GM21737 (cell line): Measurements from ENCODE around the gene YTHDF1.
"Not testable (repeated sequence)": the region's sequence is repeated elsewhere in the genome, so short reads cannot be mapped to it uniquely, and the experiment has no call there.

Experiments
- ATAC-seq: cut with Tn5 transposase; IDR thresholded peaks from one replicate; pipeline ENCODE4 v1.9.1; 2021; ENCODE audit warnings: mild to moderate bottlenecking, moderate library complexity; ENCODE audit not compliant: unreplicated experiment

Gene YTHDF1

GRCh38 chr20:63227260-63227659 lies 11.3 kb upstream of the YTHDF1 start:
- ATAC-seq = no peak

GRCh38 chr20:63226042-63226943 lies 10.4 kb upstream of the YTHDF1 start:
- ATAC-seq = no peak

GRCh38 chr20:63225082-63225454 lies 9.1 kb upstream of the YTHDF1 start:
- no peak for ATAC-seq

DNA sequence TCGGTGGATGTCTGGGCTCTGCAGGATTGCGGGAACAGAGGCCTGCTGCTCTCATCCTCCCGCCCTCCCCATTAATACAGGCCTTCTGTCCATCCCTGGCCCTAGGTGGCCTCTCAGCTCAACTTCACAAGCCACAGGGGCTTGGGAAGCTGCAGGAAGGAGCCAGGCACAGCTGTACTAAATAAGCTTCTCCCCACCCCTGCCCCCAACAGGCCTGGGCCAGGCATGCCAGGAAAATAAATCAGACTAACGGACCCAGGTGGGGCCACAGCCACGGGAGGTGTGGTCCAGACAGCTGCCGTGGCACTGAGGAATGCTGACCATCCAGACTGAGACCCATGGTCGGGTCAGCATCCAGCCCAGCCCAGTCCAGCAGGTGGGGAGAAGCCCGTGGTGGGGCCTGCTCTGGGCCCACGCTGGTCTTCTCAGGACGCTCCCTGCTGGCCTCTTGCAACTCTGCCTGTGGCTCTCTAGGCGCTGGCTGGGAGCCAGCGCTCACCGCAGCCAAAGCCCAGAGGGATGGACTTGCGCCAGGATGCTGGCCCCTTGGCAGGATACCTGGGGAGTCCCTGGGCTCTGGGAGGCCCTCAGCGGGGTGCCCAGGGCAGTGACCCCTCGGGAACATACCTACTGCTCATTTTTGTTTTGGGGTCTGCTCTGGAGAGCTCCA lies 8.6 kb upstream of the YTHDF1 start:
- ATAC-seq = no peak

GRCh38 chr20:63223826-63224207 lies 7.9 kb upstream of the YTHDF1 start:
- ATAC-seq = no peak

DNA sequence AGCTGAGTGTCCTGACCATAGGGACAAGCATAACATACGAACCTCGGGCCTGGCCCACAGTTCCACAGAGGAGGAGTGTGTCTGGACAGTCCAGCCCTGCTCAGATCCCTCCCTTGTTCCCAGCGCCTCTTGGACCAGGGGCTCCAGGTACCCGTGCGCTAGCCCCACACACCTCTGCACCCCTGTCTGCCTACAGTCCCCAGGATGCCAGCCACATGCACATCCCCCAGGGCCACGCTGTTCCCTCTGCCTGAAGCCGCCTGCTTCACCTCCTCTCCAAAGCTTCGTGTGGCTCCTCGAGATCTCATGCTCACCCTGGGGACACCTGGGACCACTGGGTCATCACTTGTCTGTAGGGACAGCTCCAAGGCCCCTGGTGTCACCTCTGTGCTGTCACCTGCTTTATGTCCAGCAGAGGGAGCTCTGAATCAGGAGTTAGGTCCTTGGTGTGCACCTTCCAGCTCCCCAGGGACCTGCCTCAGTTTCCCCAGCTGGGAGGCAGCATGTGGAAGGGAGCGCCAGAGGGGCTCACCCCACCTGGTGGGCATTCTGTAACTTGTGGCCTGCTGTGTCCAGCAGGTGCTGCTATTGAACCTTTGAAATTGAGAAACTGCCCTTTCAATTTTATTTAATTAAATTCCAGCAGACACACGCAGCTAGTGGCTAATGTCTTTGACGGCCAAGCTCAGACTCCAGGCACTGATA lies 7.3 kb upstream of the YTHDF1 start:
- no peak for ATAC-seq

- no peak for ATAC-seq
Observed at GRCh38 chr20:63222541-63222940, 6.6 kb upstream of the YTHDF1 start.

DNA sequence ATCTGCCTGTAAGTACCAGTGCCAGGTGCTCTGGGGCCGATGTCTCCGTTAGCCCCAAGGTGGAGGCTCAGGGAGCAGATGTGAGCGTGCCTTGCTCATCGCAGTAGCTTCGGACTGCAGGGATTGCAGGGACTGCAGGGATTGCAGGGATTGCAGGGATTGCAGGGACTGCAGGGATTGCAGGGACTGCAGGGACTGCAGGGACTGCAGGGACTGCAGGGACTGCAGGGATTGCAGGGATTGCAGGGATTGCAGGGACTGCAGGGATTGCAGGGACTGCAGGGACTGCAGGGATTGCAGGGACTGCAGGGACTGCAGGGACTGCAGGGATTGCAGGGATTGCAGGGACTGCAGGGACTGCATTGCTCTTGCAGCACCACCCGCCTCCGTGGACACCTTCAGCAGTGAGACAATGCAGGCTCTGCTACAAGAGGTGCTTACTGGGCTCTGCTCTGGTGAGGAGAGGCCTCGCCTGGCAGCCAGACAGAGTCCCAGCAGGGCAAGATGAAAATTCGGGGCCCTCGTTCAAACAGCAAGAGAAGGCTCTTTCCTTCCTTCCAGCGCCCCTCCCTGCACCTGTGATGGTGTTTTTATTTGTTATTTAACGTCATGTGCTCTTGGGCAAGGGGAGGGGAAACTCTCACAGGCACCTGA lies 5.6 kb upstream of the YTHDF1 start:
- ATAC-seq = not testable (repeated sequence)

DNA sequence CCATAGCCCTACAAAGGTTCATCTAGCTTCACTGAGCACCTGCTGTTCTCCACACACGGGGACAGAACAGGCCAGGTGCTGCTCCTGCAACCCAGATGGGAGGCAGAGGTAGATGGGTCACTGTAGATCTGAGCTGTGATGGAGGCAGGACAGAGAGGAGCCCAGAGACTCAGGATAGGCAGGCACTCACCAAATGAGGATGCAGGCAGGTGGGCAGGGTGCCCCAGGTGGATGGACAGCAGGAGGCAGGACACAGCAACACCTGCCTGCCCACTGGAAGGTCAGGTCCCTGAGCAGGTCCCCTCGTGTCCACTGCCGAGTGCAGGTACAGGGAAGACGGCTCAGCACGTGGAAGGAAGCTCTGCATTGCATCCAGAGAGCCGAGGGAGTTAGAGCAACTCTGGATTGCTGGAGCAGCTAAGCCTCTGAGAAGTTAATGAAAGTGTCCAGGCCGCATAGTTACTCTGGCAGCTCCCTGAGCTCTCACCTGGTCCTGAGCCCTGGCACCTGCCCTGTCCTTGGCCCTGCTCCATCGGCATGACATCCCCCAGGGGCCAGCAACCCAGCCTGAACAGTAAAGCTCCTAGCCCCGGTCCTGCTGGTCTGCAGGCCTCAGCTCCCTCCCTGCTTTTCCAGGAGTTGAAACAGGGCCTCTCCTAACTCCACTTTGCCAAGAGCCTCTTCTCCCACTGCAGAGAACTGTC lies 4.9 kb upstream of the YTHDF1 start:
- no peak for ATAC-seq

DNA sequence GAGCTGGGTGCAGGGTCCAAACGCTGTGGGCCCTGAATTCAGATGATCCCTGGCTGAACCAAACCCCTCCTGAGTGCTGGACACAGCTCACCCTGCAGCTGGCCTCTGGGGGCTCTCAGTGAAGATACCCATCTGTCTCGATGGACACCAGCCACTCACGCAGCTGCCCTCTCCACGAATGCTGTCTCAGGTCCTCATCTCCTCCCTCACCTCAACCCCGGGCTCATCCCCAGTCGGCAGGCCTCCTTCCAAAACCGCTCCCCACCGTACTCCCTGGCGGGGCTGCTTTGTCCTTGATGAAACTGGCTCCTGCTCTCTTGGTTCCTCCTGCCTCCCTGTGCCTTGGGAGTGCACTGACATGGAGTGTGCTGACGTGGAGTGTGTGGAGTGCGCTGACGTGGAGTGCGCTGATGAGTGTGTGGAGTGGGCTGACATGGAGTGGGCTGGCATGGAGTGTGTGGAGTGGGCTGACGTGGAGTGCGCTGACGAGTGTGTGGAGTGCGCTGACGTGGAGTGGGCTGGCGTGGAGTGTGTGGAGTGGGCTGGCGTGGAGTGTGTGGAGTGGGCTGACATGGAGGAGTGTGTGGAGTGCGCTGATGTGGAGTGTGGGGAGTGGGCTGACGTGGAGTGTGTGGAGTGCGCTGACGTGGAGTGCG lies 4.1 kb upstream of the YTHDF1 start:
- ATAC-seq = no peak

DNA sequence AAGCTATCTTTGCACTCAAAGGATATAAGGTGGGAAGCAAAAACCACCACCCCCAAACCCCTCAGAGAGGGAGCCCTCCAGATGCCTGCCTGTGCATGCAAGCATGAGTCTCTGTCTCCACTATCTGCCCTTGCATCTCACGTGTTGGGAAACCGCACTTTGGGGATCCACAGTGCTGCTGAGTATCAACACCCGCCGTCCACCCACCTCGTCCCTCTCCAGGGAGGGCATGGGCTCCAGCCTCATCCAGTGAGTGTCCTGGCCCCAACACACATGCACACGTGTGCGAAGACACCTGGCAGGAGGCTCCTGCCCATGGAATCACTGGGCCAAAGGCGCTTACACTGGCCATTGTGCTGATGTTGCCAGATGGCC lies 3.5 kb upstream of the YTHDF1 start:
- no peak for ATAC-seq

- ATAC-seq = no peak
Observed at GRCh38 chr20:63218701-63219446, 2.9 kb upstream of the YTHDF1 start.

GRCh38 chr20:63217706-63218105 lies 1.8 kb upstream of the YTHDF1 start:
- ATAC-seq = no peak

GRCh38 chr20:63216849-63217471 lies 1.0 kb upstream of the YTHDF1 start:
- ATAC-seq = no peak

GRCh38 chr20:63215101-63216040 lies 560 bp downstream of the YTHDF1 start:
- peak; percentile 11 for ATAC-seq

DNA sequence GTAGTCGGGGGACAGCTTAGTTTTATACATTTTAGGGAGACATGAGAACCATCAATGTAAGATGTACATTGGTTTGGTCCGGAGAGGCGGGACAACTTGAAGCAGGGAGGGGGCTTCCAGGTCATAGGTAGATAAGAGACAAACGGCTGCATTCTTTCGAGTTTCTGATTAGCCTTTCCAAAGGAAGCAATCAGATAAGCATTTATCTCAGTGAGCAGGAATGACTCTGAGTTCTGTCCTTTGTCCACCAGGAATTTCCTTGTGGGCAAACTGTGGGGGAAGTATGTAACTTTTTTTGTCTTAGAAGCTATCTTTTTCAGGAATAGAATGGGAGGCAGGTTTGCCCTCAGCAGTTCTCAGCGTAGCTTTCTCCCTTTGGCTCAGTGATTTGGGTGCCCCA lies 1.4 kb downstream of the YTHDF1 start:
- no peak for ATAC-seq

GRCh38 chr20:63212792-63213191 lies 3.1 kb downstream of the YTHDF1 start:
- no peak for ATAC-seq

DNA sequence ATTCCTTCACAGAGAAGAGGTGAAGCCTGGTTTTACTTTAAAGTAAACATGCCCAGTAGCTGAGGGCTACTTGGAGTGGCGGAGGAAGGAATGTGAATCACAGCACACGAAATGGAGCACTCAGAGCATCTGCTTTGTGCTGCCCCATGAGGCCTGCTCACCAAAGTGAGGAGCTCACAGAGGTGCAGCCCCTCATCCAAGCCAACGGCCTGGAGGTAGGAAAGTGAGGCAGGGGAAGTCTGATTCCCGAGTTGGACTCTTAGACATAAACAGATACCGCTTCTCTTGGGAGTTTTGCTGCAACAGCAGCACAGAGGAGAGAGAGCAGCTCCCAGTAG lies 3.6 kb downstream of the YTHDF1 start:
- ATAC-seq = no peak
